BE2C (cell line): ENCODE data around the gene PFN2.

ENCODE experiments used
- DNase-seq: peaks from one replicate; pipeline ENCODE4 v3.0.0-alpha.2; 2020
- H3K27me3 ChIP-seq: fragments of 250-450 bp; sonication (Bioruptor Pico); 2 replicates; pipeline ENCODE4 v1.5.1; 2020; ENCODE audit warnings: mild to moderate bottlenecking
- H3K36me3 ChIP-seq: fragments of 250-450 bp; sonication (Bioruptor Pico); 2 replicates; pipeline ENCODE4 v1.5.1; 2020; ENCODE audit warnings: mild to moderate bottlenecking
- H3K4me1 ChIP-seq: fragments of 250-450 bp; sonication (Bioruptor Pico); 2 replicates; pipeline ENCODE4 v1.5.1; 2020
- H3K4me3 ChIP-seq: 2 replicates; pipeline ENCODE4 v1.5.1; 2011; ENCODE audit warnings: low read depth, low read length
- H3K9me3 ChIP-seq: fragments of 250-450 bp; sonication (Bioruptor Pico); 2 replicates; pipeline ENCODE4 v1.5.1; 2020
- TF ChIP-seq, protein P1 (sequence below): IDR thresholded peaks from 2 replicates; pipeline ENCODE4 v1.5.1; 2012; ENCODE audit warnings: mild to moderate bottlenecking, low read depth, low read length

The PFN2 gene

DNA sequence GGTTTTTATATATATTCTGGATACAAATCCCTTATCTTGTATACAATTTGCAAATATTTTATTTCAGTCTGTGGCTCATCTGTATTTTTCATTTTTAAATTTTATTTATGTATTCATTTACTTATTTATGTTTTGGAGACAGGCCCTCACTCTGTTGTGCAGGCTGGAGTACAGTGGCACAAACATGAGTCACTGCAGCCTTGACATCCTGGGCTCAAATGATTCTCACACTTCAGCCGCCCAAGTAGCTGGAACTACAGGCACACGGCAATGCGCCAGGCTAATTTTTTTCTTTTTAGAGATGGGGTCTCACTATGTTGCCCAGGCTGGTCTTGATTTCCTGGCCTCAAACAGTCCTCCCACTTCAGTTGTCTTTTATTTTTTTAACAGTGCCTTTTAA lies 50.6 kb downstream of the PFN2 start:
- DNase-seq, result no peak
- TF ChIP-seq, protein P1, sequence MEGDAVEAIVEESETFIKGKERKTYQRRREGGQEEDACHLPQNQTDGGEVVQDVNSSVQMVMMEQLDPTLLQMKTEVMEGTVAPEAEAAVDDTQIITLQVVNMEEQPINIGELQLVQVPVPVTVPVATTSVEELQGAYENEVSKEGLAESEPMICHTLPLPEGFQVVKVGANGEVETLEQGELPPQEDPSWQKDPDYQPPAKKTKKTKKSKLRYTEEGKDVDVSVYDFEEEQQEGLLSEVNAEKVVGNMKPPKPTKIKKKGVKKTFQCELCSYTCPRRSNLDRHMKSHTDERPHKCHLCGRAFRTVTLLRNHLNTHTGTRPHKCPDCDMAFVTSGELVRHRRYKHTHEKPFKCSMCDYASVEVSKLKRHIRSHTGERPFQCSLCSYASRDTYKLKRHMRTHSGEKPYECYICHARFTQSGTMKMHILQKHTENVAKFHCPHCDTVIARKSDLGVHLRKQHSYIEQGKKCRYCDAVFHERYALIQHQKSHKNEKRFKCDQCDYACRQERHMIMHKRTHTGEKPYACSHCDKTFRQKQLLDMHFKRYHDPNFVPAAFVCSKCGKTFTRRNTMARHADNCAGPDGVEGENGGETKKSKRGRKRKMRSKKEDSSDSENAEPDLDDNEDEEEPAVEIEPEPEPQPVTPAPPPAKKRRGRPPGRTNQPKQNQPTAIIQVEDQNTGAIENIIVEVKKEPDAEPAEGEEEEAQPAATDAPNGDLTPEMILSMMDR, result no peak
- Histone ChIP-seq H3K36me3 (peaks cover 17% of the 10 kb centered on the region), H3K9me3 (no peaks in the 10 kb centered on the region), H3K4me3 (no peak overlapping the region), H3K4me1 (no peaks in the 10 kb centered on the region), H3K27me3 (no peaks in the 10 kb centered on the region)

GRCh38 chr3:149919509-149919908 lies 51.2 kb downstream of the PFN2 start:
- Histone ChIP-seq H3K9me3 (no peaks in the 10 kb centered on the region), H3K4me1 (no peaks in the 10 kb centered on the region), H3K4me3 (no peak overlapping the region), H3K27me3 (no peaks in the 10 kb centered on the region), H3K36me3 (peaks cover 16% of the 10 kb centered on the region)
- TF ChIP-seq, protein P1, result no peak
- no peak for DNase-seq

DNA sequence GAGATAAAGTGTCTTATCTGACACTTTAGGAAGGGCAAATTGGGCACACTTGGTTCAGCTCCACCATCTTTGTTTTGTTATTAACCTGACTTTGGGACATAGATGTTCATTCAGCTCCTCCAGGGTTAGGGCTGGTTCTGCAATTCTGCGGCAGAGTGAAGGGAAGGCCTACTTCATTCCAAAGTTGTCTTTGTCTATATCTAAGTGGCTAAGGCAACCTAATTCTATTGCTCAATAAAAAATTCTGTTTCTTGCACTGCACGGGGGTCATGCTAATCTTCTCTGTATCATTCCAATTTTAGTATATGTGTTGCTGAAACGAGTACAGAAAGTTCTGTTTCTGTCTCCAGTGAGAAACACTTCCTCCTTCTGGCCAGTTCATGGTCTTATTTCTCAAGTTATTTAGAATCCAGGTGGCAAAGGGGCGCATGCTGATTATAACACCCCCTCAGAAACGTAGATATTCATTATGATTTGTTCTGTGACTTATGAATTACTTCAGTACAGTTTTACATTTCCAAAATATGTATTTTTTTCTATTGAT lies 53.5 kb downstream of the PFN2 start:
- no peaks in the 10 kb centered on the region for H3K4me1 ChIP-seq
- no peaks in the 10 kb centered on the region for H3K27me3 ChIP-seq
- TF ChIP-seq, protein P1, result no peak
- peaks cover 10% of the 10 kb centered on the region for H3K36me3 ChIP-seq
- no peaks in the 10 kb centered on the region for H3K9me3 ChIP-seq
- DNase-seq, result no peak
- no peak overlapping the region for H3K4me3 ChIP-seq
